HepG2 (cell line): Measurements from ENCODE around the gene SH3PXD2A. TPM values are rescaled to one million over a fixed set of nuclear protein-coding genes. Genes with fewer than 3 reads are reported as not detected.

Experiments used
- AHR ChIP-seq: IDR thresholded peaks from 2 replicates; pipeline ENCODE4 v1.6.1; 2018; ENCODE audit warnings: missing genetic modification reagents, missing compliant biosample characterization
- ATAD3A ChIP-seq: sonication (generic); formaldehyde crosslinking; IDR thresholded peaks from 2 replicates; pipeline ENCODE4 v1.4.0; 2020; ENCODE audit warnings: missing genetic modification reagents
- ATM ChIP-seq: fragments of 450-650 bp; IDR thresholded peaks from 2 replicates; pipeline ENCODE4 v1.7.1; 2017; ENCODE audit warnings: mild to moderate bottlenecking, borderline replicate concordance
- CBFB ChIP-seq: sonication (generic); formaldehyde crosslinking; IDR thresholded peaks from 2 replicates; pipeline ENCODE4 v1.4.0; 2020; ENCODE audit warnings: missing genetic modification reagents
- CCAR2 ChIP-seq: fragments of 200-400 bp; formaldehyde crosslinking; optimal IDR thresholded peaks from 2 replicates; pipeline ENCODE3; 2018; ENCODE audit warnings: low read depth, mild to moderate bottlenecking, low read length, moderate library complexity
- DMAP1 ChIP-seq: IDR thresholded peaks from 2 replicates; pipeline ENCODE4 v1.6.1; 2016
- HHEX ChIP-seq: IDR thresholded peaks from 2 replicates; pipeline ENCODE4 v1.6.1; 2016; ENCODE audit warnings: control low read depth
- MBNL3 ChIP-seq: fragments of 250-450 bp; sonication (Bioruptor Pico); conservative IDR thresholded peaks from 2 replicates; pipeline ENCODE4 v1.8.0; 2022; ENCODE audit warnings: mild to moderate bottlenecking, inconsistent platforms
- MED13 ChIP-seq: sonication (generic); formaldehyde crosslinking; IDR thresholded peaks from 2 replicates; pipeline ENCODE4 v1.5.0; 2020; ENCODE audit warnings: missing genetic modification reagents
- MEIS2 ChIP-seq: sonication (generic); formaldehyde crosslinking; IDR thresholded peaks from 2 replicates; pipeline ENCODE4 v1.9.0; 2021; ENCODE audit warnings: mild to moderate bottlenecking, missing genetic modification reagents
- NR2F2 ChIP-seq: IDR thresholded peaks from 2 replicates; pipeline ENCODE4 v1.6.1; 2012; ENCODE audit warnings: low read depth, inconsistent platforms, borderline replicate concordance
- PAX8 ChIP-seq: sonication (generic); formaldehyde crosslinking; IDR thresholded peaks from 2 replicates; pipeline ENCODE4 v1.8.0; 2022; ENCODE audit warnings: mild to moderate bottlenecking, missing genetic modification reagents, borderline replicate concordance
- SRF ChIP-seq: IDR thresholded peaks from 2 replicates; pipeline ENCODE4 v1.6.1; 2011; ENCODE audit warnings: mild to moderate bottlenecking, low read depth, low read length, moderate library complexity
- TARDBP ChIP-seq: sonication (generic); formaldehyde crosslinking; IDR thresholded peaks from 2 replicates; pipeline ENCODE4 v1.8.0; 2022; ENCODE audit warnings: mild to moderate bottlenecking, missing genetic modification reagents
- ZFAT ChIP-seq: sonication (generic); formaldehyde crosslinking; conservative IDR thresholded peaks from 2 replicates; pipeline ENCODE4 v1.8.1; 2023; ENCODE audit warnings: missing genetic modification reagents, inconsistent platforms
- ZFP82 ChIP-seq: sonication (generic); formaldehyde crosslinking; IDR thresholded peaks from 2 replicates; pipeline ENCODE4 v1.5.1; 2020; ENCODE audit warnings: mild to moderate bottlenecking, missing genetic modification reagents, borderline replicate concordance
- ZMYM4 ChIP-seq: sonication (generic); formaldehyde crosslinking; IDR thresholded peaks from 2 replicates; pipeline ENCODE4 v1.8.1; 2023; ENCODE audit warnings: mild to moderate bottlenecking, missing genetic modification reagents
- ZNF12 ChIP-seq: sonication (generic); formaldehyde crosslinking; IDR thresholded peaks from 2 replicates; pipeline ENCODE4 v1.5.0; 2020; ENCODE audit warnings: missing genetic modification reagents
- ZNF138 ChIP-seq: sonication (generic); formaldehyde crosslinking; IDR thresholded peaks from 2 replicates; pipeline ENCODE4 v1.5.0; 2020; ENCODE audit warnings: mild to moderate bottlenecking, low read depth, missing genetic modification reagents
- ZNF891 ChIP-seq: sonication (generic); formaldehyde crosslinking; IDR thresholded peaks from 2 replicates; pipeline ENCODE4 v1.5.0; 2020; ENCODE audit warnings: mild to moderate bottlenecking, missing genetic modification reagents
- polyA plus RNA-seq, 8 experiments: library from polyadenylated mRNA; depleted of rRNA in 3 of 8; stranded (reverse) in 7 of 8; unstranded in 1 of 8; fragments of >200 nt; fragmentation: Illumina TruSeq in 4 of 8; extraction: Trizol in 4 of 8; gene quantifications; 2 replicates each; pipeline versions ENCODE4 v1.2.1 to v1.2.3, GENCODE V29; 2011 to 2016; ENCODE audit warnings: low read depth in 4 of 8, missing spikeins in 1 of 8, mixed read lengths in 1 of 8; ENCODE audit not compliant: insufficient read depth in 1 of 8
- total RNA-seq, 5 experiments: library from RNA; depleted of rRNA; stranded (reverse); fragments of >200 nt; fragmentation: Illumina TruSeq; extraction: Trizol; gene quantifications; 2 replicates each; pipeline ENCODE4 v1.2.3, GENCODE V29; 2016; ENCODE audit warnings: low read depth in 1 of 5
- TF ChIP-seq, protein P1 (sequence below): sonication (generic); formaldehyde crosslinking; IDR thresholded peaks from 2 replicates; pipeline ENCODE4 v1.5.0; 2020; ENCODE audit warnings: mild to moderate bottlenecking, missing genetic modification reagents, borderline replicate concordance
- TF ChIP-seq, protein P2 (sequence below): sonication (generic); formaldehyde crosslinking; IDR thresholded peaks from 2 replicates; pipeline ENCODE4 v1.4.0; 2020; ENCODE audit warnings: missing genetic modification reagents
- TF ChIP-seq, protein P3 (sequence below): IDR thresholded peaks from 2 replicates; pipeline ENCODE4 v1.6.1; 2016; ENCODE audit warnings: low read depth, control low read depth

SH3PXD2A gene
- total and polyA plus RNA-seq, 2 of the 13 experiments (the other 11 are each of a cell fraction or from before 2014, with no cell fraction given) = 11.1 to 11.3 TPM

DNA sequence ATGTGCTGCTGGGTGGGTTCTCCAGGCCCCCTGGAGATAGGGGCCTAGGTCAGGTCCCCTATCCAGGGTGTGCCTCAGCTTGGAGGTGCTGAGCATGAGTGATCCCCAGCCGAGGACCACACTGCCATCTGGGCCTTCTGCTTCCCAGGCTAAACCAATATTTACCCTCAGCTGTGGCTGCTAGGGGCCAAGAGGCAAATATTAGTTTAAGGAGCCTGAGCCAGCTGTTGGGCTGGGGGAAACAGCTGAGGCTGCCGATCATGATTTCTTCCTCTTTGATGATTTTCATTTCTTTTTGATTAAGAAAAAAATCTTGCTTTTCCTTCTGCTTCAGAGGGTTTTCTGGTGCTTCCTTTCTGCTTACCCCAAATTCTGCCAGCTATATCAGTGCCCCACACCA is 278.5 kb downstream of the SH3PXD2A start (continued):
- TF ChIP-seq, protein P1, sequence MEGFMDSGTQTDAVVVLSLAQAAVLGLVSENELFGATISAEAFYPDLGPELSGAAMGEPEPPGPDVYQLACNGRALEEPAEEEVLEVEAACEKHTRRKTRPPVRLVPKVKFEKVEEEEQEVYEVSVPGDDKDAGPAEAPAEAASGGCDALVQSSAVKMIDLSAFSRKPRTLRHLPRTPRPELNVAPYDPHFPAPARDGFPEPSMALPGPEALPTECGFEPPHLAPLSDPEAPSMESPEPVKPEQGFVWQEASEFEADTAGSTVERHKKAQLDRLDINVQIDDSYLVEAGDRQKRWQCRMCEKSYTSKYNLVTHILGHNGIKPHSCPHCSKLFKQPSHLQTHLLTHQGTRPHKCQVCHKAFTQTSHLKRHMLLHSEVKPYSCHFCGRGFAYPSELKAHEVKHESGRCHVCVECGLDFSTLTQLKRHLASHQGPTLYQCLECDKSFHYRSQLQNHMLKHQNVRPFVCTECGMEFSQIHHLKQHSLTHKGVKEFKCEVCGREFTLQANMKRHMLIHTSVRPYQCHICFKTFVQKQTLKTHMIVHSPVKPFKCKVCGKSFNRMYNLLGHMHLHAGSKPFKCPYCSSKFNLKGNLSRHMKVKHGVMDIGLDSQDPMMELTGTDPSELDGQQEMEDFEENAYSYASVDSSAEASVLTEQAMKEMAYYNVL (CRISPR knock-in tag) = no peak
- TF ChIP-seq ZMYM4 (CRISPR knock-in tag) (no peak), MBNL3 (CRISPR knock-in tag) (no peak), CBFB (CRISPR knock-in tag) (peak; percentile 64; the same call in 1 of the 2 replicates), ZNF138 (no peak), MEIS2 (CRISPR knock-in tag) (0 out of 2 replicates have a peak, but pooled peaks have one; percentile 35), ZNF891 (CRISPR knock-in tag) (peak; percentile 41; the same call in 1 of the 2 replicates), ATM (no peak), ZNF12 (CRISPR knock-in tag) (0 out of 2 replicates have a peak, but pooled peaks have one; percentile 18), AHR (no peak), HHEX (0 out of 2 replicates have a peak, but pooled peaks have one; percentile 36), ZFAT (CRISPR knock-in tag) (no peak), SRF (no peak), TARDBP (peak; percentile 74), CCAR2 (peak; percentile 48), PAX8 (CRISPR knock-in tag) (no peak), ZFP82 (CRISPR knock-in tag) (peak; percentile 81; the same call in 1 of the 2 replicates), MED13 (CRISPR knock-in tag) (no peak), DMAP1 (CRISPR knock-in tag) (no peak), ATAD3A (CRISPR knock-in tag) (no peak), NR2F2 (peak; percentile 64; the same call in 1 of the 2 replicates)
- TF ChIP-seq, protein P2, sequence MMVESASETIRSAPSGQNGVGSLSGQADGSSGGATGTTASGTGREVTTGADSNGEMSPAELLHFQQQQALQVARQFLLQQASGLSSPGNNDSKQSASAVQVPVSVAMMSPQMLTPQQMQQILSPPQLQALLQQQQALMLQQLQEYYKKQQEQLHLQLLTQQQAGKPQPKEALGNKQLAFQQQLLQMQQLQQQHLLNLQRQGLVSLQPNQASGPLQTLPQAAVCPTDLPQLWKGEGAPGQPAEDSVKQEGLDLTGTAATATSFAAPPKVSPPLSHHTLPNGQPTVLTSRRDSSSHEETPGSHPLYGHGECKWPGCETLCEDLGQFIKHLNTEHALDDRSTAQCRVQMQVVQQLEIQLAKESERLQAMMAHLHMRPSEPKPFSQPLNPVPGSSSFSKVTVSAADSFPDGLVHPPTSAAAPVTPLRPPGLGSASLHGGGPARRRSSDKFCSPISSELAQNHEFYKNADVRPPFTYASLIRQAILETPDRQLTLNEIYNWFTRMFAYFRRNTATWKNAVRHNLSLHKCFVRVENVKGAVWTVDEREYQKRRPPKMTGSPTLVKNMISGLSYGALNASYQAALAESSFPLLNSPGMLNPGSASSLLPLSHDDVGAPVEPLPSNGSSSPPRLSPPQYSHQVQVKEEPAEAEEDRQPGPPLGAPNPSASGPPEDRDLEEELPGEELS (CRISPR knock-in tag) = peak; percentile 87
- TF ChIP-seq, protein P3, sequence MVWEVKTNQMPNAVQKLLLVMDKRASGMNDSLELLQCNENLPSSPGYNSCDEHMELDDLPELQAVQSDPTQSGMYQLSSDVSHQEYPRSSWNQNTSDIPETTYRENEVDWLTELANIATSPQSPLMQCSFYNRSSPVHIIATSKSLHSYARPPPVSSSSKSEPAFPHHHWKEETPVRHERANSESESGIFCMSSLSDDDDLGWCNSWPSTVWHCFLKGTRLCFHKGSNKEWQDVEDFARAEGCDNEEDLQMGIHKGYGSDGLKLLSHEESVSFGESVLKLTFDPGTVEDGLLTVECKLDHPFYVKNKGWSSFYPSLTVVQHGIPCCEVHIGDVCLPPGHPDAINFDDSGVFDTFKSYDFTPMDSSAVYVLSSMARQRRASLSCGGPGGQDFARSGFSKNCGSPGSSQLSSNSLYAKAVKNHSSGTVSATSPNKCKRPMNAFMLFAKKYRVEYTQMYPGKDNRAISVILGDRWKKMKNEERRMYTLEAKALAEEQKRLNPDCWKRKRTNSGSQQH (CRISPR knock-in tag) = no peak
